K562 (cell line): ENCODE measurements around the gene OGDH. TPM values are rescaled to one million over a fixed set of nuclear protein-coding genes. Genes with fewer than 3 reads are reported as not detected.

Experiments used
- ATAC-seq: fragments of 200-7000 bp; cut with Tn5 transposase; 3 replicates; pipeline ENCODE4 v1.9.1; 2020; ENCODE audit warnings: moderate library complexity
- BruUV-seq: library from RNA; stranded (reverse); fragments of 400-500 nt; replicated peaks from 2 replicates; lab custom pipeline; 2021; lab: Mats Ljungman, UMichigan
- CTCF ChIA-PET: fragments of 300-600 bp; formaldehyde crosslinking; extraction: SDS; loops from one replicate; lab custom pipeline; 2021; ENCODE audit warnings: low intra/inter-chr PET ratio; lab: Yijun Ruan, JAX
- POLR2A ChIA-PET: fragments of 300-600, 350-650 bp; sonication (Branson Sonifier 250); formaldehyde crosslinking; extraction: SDS; loops from one replicate; lab custom pipeline; 2021; ENCODE audit warnings: antibody characterized with exemption, inconsistent platforms; lab: Yijun Ruan, JAX
- DNase-seq, 4 experiments: peaks; one replicate each; pipeline versions ENCODE4 v3.0.0 to v3.0.0-alpha.2; 2011 to 2018; ENCODE audit warnings: low spot score in 3 of 4, mixed read lengths in 3 of 4; ENCODE audit errors: extremely low read depth in 1 of 4
- FAIRE-seq: peaks from 2 replicates; lab custom pipeline; 2011; peaks lifted over from hg19 to GRCh38; lab: Jason Lieb, UNC
- H2AFZ ChIP-seq: 2 replicates; pipeline ENCODE4 v1.6.0; 2011; ENCODE audit warnings: low read depth, low read length, control low read depth, inconsistent platforms
- H3K27ac ChIP-seq: fragments of 200-600 bp; 3 replicates; pipeline ENCODE4 v1.8.0; 2011; ENCODE audit warnings: low read depth, mild to moderate bottlenecking, control low read depth, inconsistent platforms, low read length, moderate library complexity, mixed read lengths; ENCODE audit errors: extremely low read depth
- H3K27me3 ChIP-seq, 2 experiments: fragments of 300-600 bp in 1 of 2; 2 replicates in 1 of 2; 3 replicates in 1 of 2; pipeline versions ENCODE4 v1.6.0 to v1.8.0; 2011; ENCODE audit warnings: inconsistent platforms in 2 of 2, low read length in 2 of 2, mild to moderate bottlenecking in 1 of 2, mixed read lengths in 1 of 2, moderate library complexity in 1 of 2; ENCODE audit not compliant: control insufficient read depth in 2 of 2, insufficient read depth in 2 of 2
- H3K36me3 ChIP-seq: fragments of 300-600 bp; 3 replicates; pipeline ENCODE4 v1.8.0; 2011; ENCODE audit warnings: mild to moderate bottlenecking, low read length, inconsistent platforms; ENCODE audit not compliant: control insufficient read depth, insufficient read depth
- H3K4me1 ChIP-seq, 2 experiments: fragments of 200-600 bp in 1 of 2; replicated peaks in 1 of 2; 2 replicates in 1 of 2; 3 replicates in 1 of 2; pipeline versions ENCODE4 v1.5.1 to v1.8.0; 2011; ENCODE audit warnings: inconsistent platforms in 2 of 2, low read length in 2 of 2, mild to moderate bottlenecking in 1 of 2, mixed read lengths in 1 of 2, moderate library complexity in 1 of 2; ENCODE audit not compliant: control insufficient read depth in 2 of 2, insufficient read depth in 2 of 2
- H3K4me2 ChIP-seq: 2 replicates; pipeline ENCODE4 v1.6.1; 2011; ENCODE audit warnings: low read length, control low read depth, inconsistent platforms, mixed read lengths; ENCODE audit not compliant: insufficient read depth
- H3K4me3 ChIP-seq: fragments of 200-600 bp; sonication (generic), shearing (Covaris generic); 2 replicates; pipeline ENCODE4 v1.5.1; 2016; ENCODE audit warnings: control low read depth, inconsistent platforms
- H3K79me2 ChIP-seq: fragments of 200-600 bp; 3 replicates; pipeline ENCODE4 v1.8.0; 2011; ENCODE audit warnings: low read length, inconsistent platforms; ENCODE audit not compliant: control insufficient read depth, insufficient read depth
- H3K9ac ChIP-seq, 2 experiments: 2 replicates each; pipeline versions ENCODE4 v1.6.0 to v1.6.1; 2011; ENCODE audit warnings: low read depth in 2 of 2, low read length in 2 of 2, control low read depth in 1 of 2, inconsistent platforms in 1 of 2, mild to moderate bottlenecking in 1 of 2, mixed read lengths in 1 of 2; ENCODE audit not compliant: insufficient read depth in 1 of 2
- H3K9me1 ChIP-seq: one replicate; pipeline ENCODE4 v1.6.0; 2011; ENCODE audit warnings: inconsistent platforms, mild to moderate bottlenecking, low read length, moderate library complexity; ENCODE audit not compliant: control insufficient read depth, insufficient read depth
- H3K9me3 ChIP-seq: replicated peaks from 2 replicates; pipeline ENCODE4 v1.5.1; 2011; ENCODE audit warnings: low read depth, low read length, inconsistent platforms; ENCODE audit not compliant: control insufficient read depth, insufficient read depth
- H4K20me1 ChIP-seq: replicated peaks from 2 replicates; pipeline ENCODE4 v1.6.1; 2011; ENCODE audit warnings: low read length, inconsistent platforms, mixed read lengths; ENCODE audit not compliant: control insufficient read depth, insufficient read depth
- FOS ChIP-seq: IDR thresholded peaks from 3 replicates; pipeline ENCODE4 v1.6.1; 2011; ENCODE audit not compliant: insufficient read length; ENCODE audit errors: extremely low read depth
- SRSF7 ChIP-seq: fragments of 200-400 bp; formaldehyde crosslinking; optimal IDR thresholded peaks from 2 replicates; pipeline ENCODE3; 2017; ENCODE audit warnings: mild to moderate bottlenecking, low read depth, low read length
- WGBS: fragments of 100-300 bp; shearing (Covaris generic); methylation state at CpG from one replicate; pipeline ENCODE4 v1.1.6; 2016; ENCODE audit warnings: low coverage, mixed read lengths; ENCODE audit not compliant: insufficient coverage; ENCODE audit errors: missing lambda C conversion rate; 5-methylcytosine and 5-hydroxymethylcytosine counted together
- in situ Hi-C: fragments of 300-500 bp; cut with MboI; formaldehyde crosslinking; loops from 4 replicates; pipeline ENCODE4 v1.15.0; 2018; ENCODE audit warnings: inconsistent platforms, mixed read lengths
- intact Hi-C: fragments of 100-400 bp; cut with micrococcal nuclease; formaldehyde crosslinking; loops from 2 replicates; pipeline ENCODE4 v1.14.2; 2022
- polyA plus RNA-seq, 8 experiments: library from polyadenylated mRNA; depleted of rRNA in 4 of 8; stranded (reverse) in 5 of 8; unstranded in 3 of 8; fragments of >200 nt; fragmentation: Nextera tagmentation in 2 of 8; fragmentation: Illumina TruSeq in 1 of 8; extraction: Ambion mirVana in 2 of 8; extraction: Trizol in 1 of 8; gene quantifications; 2 replicates each; pipeline versions ENCODE4 v1.2.1 to v1.2.3, GENCODE V29; 2011 to 2014; ENCODE audit warnings: inconsistent platforms in 1 of 8, missing spikeins in 1 of 8
- total RNA-seq, 7 experiments: library from RNA; depleted of rRNA in 6 of 7; stranded (reverse); fragments of >200 nt in 6 of 7; fragmentation: Illumina TruSeq in 2 of 7; extraction: Trizol in 2 of 7; gene quantifications; 2 replicates each; pipeline versions ENCODE4 v1.2.1 to v1.2.3, GENCODE V29; 2011 to 2021; ENCODE audit warnings: low replicate concordance in 1 of 7
- TF ChIP-seq, protein P1 (sequence below): fragments of 450-650 bp; IDR thresholded peaks from 2 replicates; pipeline ENCODE4 v1.7.1; 2018; ENCODE audit warnings: mild to moderate bottlenecking, low read depth; ENCODE audit not compliant: partially characterized antibody

OGDH gene
- total and polyA plus RNA-seq, 9 of the 15 experiments (the other 6 are each of a cell fraction or from before 2014, with no cell fraction given) = 3.1 to 80.3 (median 23.5) TPM

DNA sequence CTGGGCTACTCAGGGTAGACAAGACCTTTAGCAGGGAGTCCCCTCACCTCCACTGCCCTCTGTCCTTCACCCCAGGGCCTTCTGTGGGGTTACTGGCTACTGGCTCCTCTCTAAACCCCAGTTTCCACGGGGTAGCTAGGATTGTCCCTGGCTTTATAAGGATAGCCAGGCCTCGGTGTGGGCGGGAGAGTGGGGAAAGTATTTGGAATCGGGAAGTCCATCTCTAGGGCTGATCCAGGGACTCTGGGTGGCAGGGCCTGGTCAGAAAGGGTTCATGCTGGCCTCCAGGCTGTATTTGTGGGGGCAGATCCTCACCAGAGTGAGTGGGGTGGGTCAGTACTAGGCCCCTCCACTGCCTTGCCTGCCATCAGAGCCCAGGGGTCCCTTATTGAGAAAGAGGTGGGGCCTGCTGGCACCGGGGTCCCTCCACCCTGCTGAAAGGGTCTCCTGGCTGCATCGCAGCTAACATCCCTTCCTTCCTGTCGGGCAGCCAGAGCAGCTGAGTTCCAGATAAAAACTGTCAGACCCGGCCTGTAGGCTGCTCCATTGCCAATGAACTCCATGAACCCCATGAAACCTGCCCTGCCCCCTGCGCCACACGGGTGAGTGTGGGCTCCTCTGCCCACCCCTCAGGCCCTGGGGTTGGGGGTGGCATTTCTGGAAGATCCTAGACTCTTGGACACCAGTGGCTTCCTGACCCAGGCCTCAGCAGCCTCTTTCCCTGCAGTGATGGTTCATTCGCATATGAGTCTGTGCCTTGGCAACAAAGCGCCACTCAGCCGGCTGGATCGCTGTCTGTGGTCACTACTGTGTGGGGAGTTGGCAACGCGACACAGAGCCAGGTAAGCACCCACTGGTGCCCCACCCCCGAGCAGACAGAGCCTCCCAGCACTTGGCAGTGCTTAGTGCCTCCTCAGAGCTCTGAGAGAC lies 149.5 kb downstream of the OGDH start:
- H3K79me2 ChIP-seq = peaks cover 37% of the 10 kb centered on the region
- no peak overlapping the region for H3K4me2 ChIP-seq
- no peak overlapping the region for H3K4me3 ChIP-seq
- intact Hi-C loops (no loop called here), in situ Hi-C loops (no loop called here)
- ATAC-seq (no peak), DNase-seq (peak in 1 of 4 experiments; percentile 8), FAIRE-seq (no peak)
- H2AFZ ChIP-seq = no peak overlapping the region
- WGBS = 83% methylated on average over 14 of the region's 17 CpGs
- H3K4me1 ChIP-seq = peaks cover 6 to 31% of the 10 kb centered on the region in 2 experiments; a peak in 3 of 5 replicates
- H3K9me3 ChIP-seq = no peaks in the 10 kb centered on the region
- peak overlapping the region in 1 of 2 experiments; percentile 43; a peak in 2 of 4 replicates for H3K9ac ChIP-seq
- ChIA-PET POLR2A (no interaction called here), CTCF (no interaction called here)
- TF ChIP-seq SRSF7 = no peak
- TF ChIP-seq, protein P1, sequence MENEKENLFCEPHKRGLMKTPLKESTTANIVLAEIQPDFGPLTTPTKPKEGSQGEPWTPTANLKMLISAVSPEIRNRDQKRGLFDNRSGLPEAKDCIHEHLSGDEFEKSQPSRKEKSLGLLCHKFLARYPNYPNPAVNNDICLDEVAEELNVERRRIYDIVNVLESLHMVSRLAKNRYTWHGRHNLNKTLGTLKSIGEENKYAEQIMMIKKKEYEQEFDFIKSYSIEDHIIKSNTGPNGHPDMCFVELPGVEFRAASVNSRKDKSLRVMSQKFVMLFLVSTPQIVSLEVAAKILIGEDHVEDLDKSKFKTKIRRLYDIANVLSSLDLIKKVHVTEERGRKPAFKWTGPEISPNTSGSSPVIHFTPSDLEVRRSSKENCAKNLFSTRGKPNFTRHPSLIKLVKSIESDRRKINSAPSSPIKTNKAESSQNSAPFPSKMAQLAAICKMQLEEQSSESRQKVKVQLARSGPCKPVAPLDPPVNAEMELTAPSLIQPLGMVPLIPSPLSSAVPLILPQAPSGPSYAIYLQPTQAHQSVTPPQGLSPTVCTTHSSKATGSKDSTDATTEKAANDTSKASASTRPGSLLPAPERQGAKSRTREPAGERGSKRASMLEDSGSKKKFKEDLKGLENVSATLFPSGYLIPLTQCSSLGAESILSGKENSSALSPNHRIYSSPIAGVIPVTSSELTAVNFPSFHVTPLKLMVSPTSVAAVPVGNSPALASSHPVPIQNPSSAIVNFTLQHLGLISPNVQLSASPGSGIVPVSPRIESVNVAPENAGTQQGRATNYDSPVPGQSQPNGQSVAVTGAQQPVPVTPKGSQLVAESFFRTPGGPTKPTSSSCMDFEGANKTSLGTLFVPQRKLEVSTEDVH = no peak
- TF ChIP-seq FOS = no peak
- BruUV-seq = no TSS peak
- 0 out of 2 replicates have a peak, but pooled peaks cover 5% of the 10 kb centered on the region for H4K20me1 ChIP-seq
- no peaks in the 10 kb centered on the region for H3K9me1 ChIP-seq
- no peaks in the 10 kb centered on the region for H3K27me3 ChIP-seq
- no peak overlapping the region for H3K27ac ChIP-seq
- H3K36me3 ChIP-seq = peaks cover 40% of the 10 kb centered on the region; the same call in 2 of the 3 replicates
